Neural progenitor cell (in vitro differentiated cells): Measurements from ENCODE around the gene SYNDIG1. TPM values are rescaled to one million over a fixed set of nuclear protein-coding genes. Genes with fewer than 3 reads are reported as not detected.

Experiments used
- DNase-seq: peaks from one replicate; pipeline ENCODE4 v3.0.0-alpha.2; 2016; ENCODE audit warnings: low spot score
- H2AFZ ChIP-seq: fragments of 200-600 bp; sonication (generic); replicated peaks from 2 replicates; pipeline ENCODE4 v1.6.1; 2016; ENCODE audit warnings: antibody characterized with exemption
- H3F3A ChIP-seq: fragments of 200-600 bp; sonication (generic); 2 replicates; pipeline ENCODE4 v1.6.1; 2016; ENCODE audit warnings: antibody characterized with exemption, low read depth
- H3K27ac ChIP-seq: fragments of 200-600 bp; sonication (generic); 2 replicates; pipeline ENCODE4 v1.5.1; 2016; ENCODE audit warnings: mild to moderate bottlenecking
- H3K27me3 ChIP-seq: fragments of 200-600 bp; sonication (generic); 2 replicates; pipeline ENCODE4 v1.6.1; 2016; ENCODE audit warnings: mild to moderate bottlenecking, moderate library complexity
- H3K36me3 ChIP-seq: fragments of 200-600 bp; sonication (generic); 2 replicates; pipeline ENCODE4 v1.5.1; 2016
- H3K4me1 ChIP-seq: fragments of 200-600 bp; sonication (generic); 2 replicates; pipeline ENCODE4 v1.6.1; 2016; ENCODE audit warnings: mixed run types
- H3K4me2 ChIP-seq: fragments of 200-600 bp; sonication (generic); 2 replicates; pipeline ENCODE4 v1.6.1; 2016
- H3K4me3 ChIP-seq: fragments of 200-600 bp; sonication (generic); 2 replicates; pipeline ENCODE4 v1.5.1; 2016
- H3K79me2 ChIP-seq: fragments of 200-600 bp; sonication (generic); 2 replicates; pipeline ENCODE4 v1.6.1; 2016; ENCODE audit warnings: low read depth
- H3K9ac ChIP-seq: fragments of 200-600 bp; sonication (generic); 2 replicates; pipeline ENCODE4 v1.6.1; 2016
- H3K9me3 ChIP-seq: fragments of 200-600 bp; sonication (generic); 2 replicates; pipeline ENCODE4 v1.5.1; 2016; ENCODE audit warnings: low read depth
- H4K20me1 ChIP-seq: fragments of 200-600 bp; sonication (generic); 2 replicates; pipeline ENCODE4 v1.6.1; 2016; ENCODE audit warnings: low read depth
- H3K27ac Mint-ChIP-seq: 3 replicates; pipeline ENCODE4 v1.8.0; 2021; ENCODE audit warnings: mixed read lengths
- H3K27me3 Mint-ChIP-seq: 2 replicates; pipeline ENCODE4 v1.8.0; 2022; ENCODE audit warnings: low read depth, mild to moderate bottlenecking, inconsistent platforms, moderate library complexity, mixed read lengths; ENCODE audit not compliant: insufficient read depth
- H3K36me3 Mint-ChIP-seq: 3 replicates; pipeline ENCODE4 v1.8.0; 2021; ENCODE audit warnings: mixed read lengths
- H3K4me1 Mint-ChIP-seq: 3 replicates; pipeline ENCODE4 v1.8.0; 2021; ENCODE audit warnings: mixed read lengths
- H3K4me3 Mint-ChIP-seq: 3 replicates; pipeline ENCODE4 v1.8.0; 2021; ENCODE audit warnings: mild to moderate bottlenecking, moderate library complexity, mixed read lengths
- H3K9me3 Mint-ChIP-seq: 3 replicates; pipeline ENCODE4 v1.8.0; 2020; ENCODE audit warnings: mixed read lengths
- EZH2 ChIP-seq: fragments of 200-600 bp; sonication (generic); IDR thresholded peaks from 2 replicates; pipeline ENCODE4 v1.6.1; 2017; ENCODE audit warnings: antibody characterized with exemption, mild to moderate bottlenecking, moderate library complexity
- EZH2phosphoT487 ChIP-seq: fragments of 200-600 bp; sonication (generic); IDR thresholded peaks from 2 replicates; pipeline ENCODE4 v1.6.1; 2017; ENCODE audit warnings: antibody characterized with exemption
- total RNA-seq: library from RNA; depleted of rRNA; stranded (reverse); fragments of >200 nt; gene quantifications from 2 replicates; pipeline ENCODE4 v1.2.3, GENCODE V29; 2015; ENCODE audit warnings: low replicate concordance
- TF ChIP-seq, protein P1 (sequence below): fragments of 200-600 bp; sonication (generic); IDR thresholded peaks from 2 replicates; pipeline ENCODE4 v1.5.1; 2017; ENCODE audit warnings: antibody characterized with exemption, mild to moderate bottlenecking

SYNDIG1 gene
- total RNA-seq, 1 donor from 2014 or later = 1.0 TPM

DNA sequence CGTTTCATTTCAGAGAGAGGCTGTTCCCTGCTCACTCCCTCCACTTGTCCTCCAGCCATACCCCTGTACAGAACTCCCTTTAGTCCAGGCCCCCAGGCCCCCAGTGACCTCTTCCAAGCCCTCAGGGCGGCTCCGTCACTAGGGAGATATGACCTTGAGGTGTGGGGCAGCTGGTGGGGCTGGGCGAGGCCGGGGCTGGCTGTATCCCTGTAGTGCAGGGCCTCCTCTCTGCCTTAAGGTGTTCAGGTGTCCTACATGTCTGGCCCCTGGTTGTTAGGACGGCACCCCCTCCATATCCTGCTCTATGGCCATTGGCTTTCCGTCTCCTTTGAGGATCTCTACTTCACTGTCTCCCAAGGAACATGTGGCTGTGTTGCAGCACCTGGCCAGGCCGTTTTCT, 17.4 kb upstream of the SYNDIG1 start:
- Histone ChIP-seq H3K4me3 (no peak overlapping the region), H3K9me3 (no peaks in the 10 kb centered on the region), H3K4me1 (peaks cover 17% of the 10 kb centered on the region), H3K79me2 (no peaks in the 10 kb centered on the region), H3K36me3 (no peaks in the 10 kb centered on the region), H4K20me1 (no peaks in the 10 kb centered on the region), H3K9ac (no peak overlapping the region), H2AFZ (no peak overlapping the region), H3K4me2 (no peak overlapping the region), H3F3A (no peaks in the 10 kb centered on the region), H3K27me3 (no peaks in the 10 kb centered on the region), H3K27ac (no peak overlapping the region)
- no peaks in the 10 kb centered on the region for H3K36me3 Mint-ChIP-seq
- H3K4me1 Mint-ChIP-seq = peaks cover 21% of the 10 kb centered on the region
- TF ChIP-seq, protein P1, sequence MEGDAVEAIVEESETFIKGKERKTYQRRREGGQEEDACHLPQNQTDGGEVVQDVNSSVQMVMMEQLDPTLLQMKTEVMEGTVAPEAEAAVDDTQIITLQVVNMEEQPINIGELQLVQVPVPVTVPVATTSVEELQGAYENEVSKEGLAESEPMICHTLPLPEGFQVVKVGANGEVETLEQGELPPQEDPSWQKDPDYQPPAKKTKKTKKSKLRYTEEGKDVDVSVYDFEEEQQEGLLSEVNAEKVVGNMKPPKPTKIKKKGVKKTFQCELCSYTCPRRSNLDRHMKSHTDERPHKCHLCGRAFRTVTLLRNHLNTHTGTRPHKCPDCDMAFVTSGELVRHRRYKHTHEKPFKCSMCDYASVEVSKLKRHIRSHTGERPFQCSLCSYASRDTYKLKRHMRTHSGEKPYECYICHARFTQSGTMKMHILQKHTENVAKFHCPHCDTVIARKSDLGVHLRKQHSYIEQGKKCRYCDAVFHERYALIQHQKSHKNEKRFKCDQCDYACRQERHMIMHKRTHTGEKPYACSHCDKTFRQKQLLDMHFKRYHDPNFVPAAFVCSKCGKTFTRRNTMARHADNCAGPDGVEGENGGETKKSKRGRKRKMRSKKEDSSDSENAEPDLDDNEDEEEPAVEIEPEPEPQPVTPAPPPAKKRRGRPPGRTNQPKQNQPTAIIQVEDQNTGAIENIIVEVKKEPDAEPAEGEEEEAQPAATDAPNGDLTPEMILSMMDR = no peak
- TF ChIP-seq EZH2phosphoT487 = no peak
- TF ChIP-seq EZH2 = no peak
- H3K9me3 Mint-ChIP-seq = peaks cover 2% of the 10 kb centered on the region
- H3K27ac Mint-ChIP-seq = no peak overlapping the region
- H3K27me3 Mint-ChIP-seq = peaks cover 9% of the 10 kb centered on the region
- H3K4me3 Mint-ChIP-seq = no peak overlapping the region
- no peak for DNase-seq

DNA sequence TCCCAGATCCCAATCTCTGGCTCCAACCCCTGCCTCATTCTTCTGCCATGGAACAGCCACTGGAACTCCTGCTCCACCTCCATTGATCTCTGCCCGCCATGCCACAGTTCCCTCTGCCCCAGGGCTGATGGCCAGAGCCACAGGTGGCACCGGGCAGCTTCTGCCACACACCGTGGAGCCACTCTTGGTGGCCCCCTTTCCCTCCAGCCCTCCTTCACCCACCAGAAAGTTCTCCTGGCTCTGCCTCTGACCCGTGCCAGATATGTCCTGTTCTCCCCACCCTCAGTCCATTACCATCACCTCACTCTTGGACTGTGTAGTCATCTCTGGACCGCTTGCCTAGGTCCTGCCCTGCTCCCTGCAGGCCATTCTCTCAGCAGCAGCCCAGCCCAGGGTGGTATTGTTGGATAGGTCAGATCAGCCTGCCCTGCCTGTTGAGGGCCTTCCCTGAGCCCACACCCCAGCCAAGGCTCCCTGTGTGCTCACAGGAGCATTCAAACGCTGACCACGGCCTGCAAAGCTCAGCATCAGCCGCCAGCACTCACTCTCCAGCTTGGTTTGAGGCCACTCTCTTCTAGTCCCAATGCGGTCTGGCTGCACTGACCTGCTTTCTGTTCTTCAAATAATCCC, 16.8 kb upstream of the SYNDIG1 start:
- no peak for DNase-seq
- Mint-ChIP-seq H3K27me3 (peaks cover 12% of the 10 kb centered on the region), H3K4me3 (no peak overlapping the region), H3K36me3 (no peaks in the 10 kb centered on the region), H3K9me3 (peaks cover 2% of the 10 kb centered on the region), H3K27ac (peak overlapping the region; percentile 30), H3K4me1 (peaks cover 21% of the 10 kb centered on the region)
- Histone ChIP-seq H4K20me1 (no peaks in the 10 kb centered on the region), H3K4me3 (no peak overlapping the region), H3K9ac (no peak overlapping the region), H3K79me2 (no peaks in the 10 kb centered on the region), H3K4me2 (no peak overlapping the region), H3K9me3 (no peaks in the 10 kb centered on the region), H3K27me3 (no peaks in the 10 kb centered on the region), H2AFZ (no peak overlapping the region), H3K4me1 (peaks cover 18% of the 10 kb centered on the region), H3K27ac (no peak overlapping the region), H3K36me3 (no peaks in the 10 kb centered on the region), H3F3A (no peaks in the 10 kb centered on the region)
- TF ChIP-seq, protein P1 = no peak
- no peak for TF ChIP-seq EZH2phosphoT487

DNA sequence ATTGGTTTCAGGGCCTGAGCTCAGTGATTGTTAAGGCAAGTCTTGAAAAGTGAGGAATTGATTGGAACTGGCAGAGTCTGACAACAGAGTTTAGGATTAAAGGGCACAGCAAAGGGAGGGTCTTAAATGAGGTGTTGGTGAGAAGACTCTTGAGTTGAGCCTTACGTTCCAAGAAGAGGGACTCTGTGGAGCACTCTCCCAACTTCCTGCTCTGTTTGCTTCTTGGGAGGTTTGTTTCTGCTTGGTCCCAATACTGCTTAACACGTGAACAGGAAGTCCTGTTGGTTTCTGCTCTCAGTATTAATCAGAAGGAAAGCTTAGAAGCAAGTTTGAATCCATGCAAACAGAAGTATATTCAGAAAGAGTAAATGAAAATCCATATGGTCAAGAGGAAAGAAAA, 15.6 kb upstream of the SYNDIG1 start:
- Histone ChIP-seq H3K27ac (no peak overlapping the region), H3K9ac (no peak overlapping the region), H3K27me3 (no peaks in the 10 kb centered on the region), H3K4me2 (no peak overlapping the region), H3K36me3 (no peaks in the 10 kb centered on the region), H2AFZ (no peak overlapping the region), H3F3A (no peaks in the 10 kb centered on the region), H3K9me3 (no peaks in the 10 kb centered on the region), H4K20me1 (no peaks in the 10 kb centered on the region), H3K79me2 (no peaks in the 10 kb centered on the region), H3K4me1 (peaks cover 18% of the 10 kb centered on the region), H3K4me3 (no peak overlapping the region)
- Mint-ChIP-seq H3K4me1 (peaks cover 21% of the 10 kb centered on the region), H3K4me3 (no peak overlapping the region), H3K9me3 (peaks cover 2% of the 10 kb centered on the region), H3K36me3 (no peaks in the 10 kb centered on the region), H3K27me3 (peaks cover 14% of the 10 kb centered on the region), H3K27ac (no peak overlapping the region)
- DNase-seq = no peak
- TF ChIP-seq, protein P1 = no peak
- TF ChIP-seq EZH2phosphoT487 (no peak), EZH2 (no peak)
